Activated T-cell treated with anti-CD3 and anti-CD28 coated beads, Interleukin-2, amount 50 U/mL, for 4 hours (primary cell): ENCODE data around the gene TENT4A. TPM values are rescaled to one million over a fixed set of nuclear protein-coding genes. Genes with fewer than 3 reads are reported as not detected.
A peak's percentile ranks its signal among the peaks of the same experiment; 100 is the strongest.

Experiments used
- ATAC-seq, 2 donors: fragments of 200-7000 bp; cut with Tn5 transposase; one replicate each; pipeline ENCODE4 v1.10.0; 2021
- DNase-seq: peaks from one replicate; pipeline ENCODE4 v3.0.0-alpha.2; 2020
- H3K27me3 Mint-ChIP-seq: one replicate; pipeline ENCODE4 v1.8.0; 2021; ENCODE audit warnings: low read depth, mixed read lengths
- H3K36me3 Mint-ChIP-seq: one replicate; pipeline ENCODE4 v1.8.0; 2022; ENCODE audit warnings: mixed read lengths; ENCODE audit not compliant: insufficient read depth
- H3K4me1 Mint-ChIP-seq: one replicate; pipeline ENCODE4 v1.8.0; 2021; ENCODE audit warnings: low read depth, mixed read lengths
- H3K4me3 Mint-ChIP-seq: one replicate; pipeline ENCODE4 v1.8.0; 2021; ENCODE audit warnings: mild to moderate bottlenecking, moderate library complexity, mixed read lengths
- H3K9me3 Mint-ChIP-seq: one replicate; pipeline ENCODE4 v1.8.0; 2021; ENCODE audit warnings: mixed read lengths
- total RNA-seq, 3 donors: library from RNA; stranded (reverse); gene quantifications; one replicate each; pipeline ENCODE4 v1.2.1, GENCODE V29; 2021

TENT4A gene
- total RNA-seq, 3 donors from 2014 or later = 24.7 to 27.4 (median 25.9) TPM

GRCh38 chr5:6684075-6684474, 29.2 kb upstream of the TENT4A start:
- peaks cover 38% of the 10 kb centered on the region for H3K27me3 Mint-ChIP-seq
- peaks cover 6% of the 10 kb centered on the region for H3K4me1 Mint-ChIP-seq
- H3K9me3 Mint-ChIP-seq = no peaks in the 10 kb centered on the region
- H3K36me3 Mint-ChIP-seq = no peaks in the 10 kb centered on the region
- no peak overlapping the region for H3K4me3 Mint-ChIP-seq
- ATAC-seq (no peak), DNase-seq (no peak)

- H3K4me3 Mint-ChIP-seq = no peak overlapping the region
Observed at GRCh38 chr5:6686501-6686900, 26.7 kb upstream of the TENT4A start.

GRCh38 chr5:6686915-6687409, 26.3 kb upstream of the TENT4A start:
- peak in 1 of 2 donors; percentile 40 for ATAC-seq
- Mint-ChIP-seq H3K4me1 (peaks cover 6% of the 10 kb centered on the region), H3K9me3 (no peaks in the 10 kb centered on the region), H3K36me3 (no peaks in the 10 kb centered on the region), H3K4me3 (no peak overlapping the region), H3K27me3 (peaks cover 43% of the 10 kb centered on the region)
- no peak for DNase-seq

More at GRCh38 chr5:6686501-6686900, 26.7 kb upstream of the TENT4A start:
- peaks cover 6% of the 10 kb centered on the region for H3K4me1 Mint-ChIP-seq
- H3K36me3 Mint-ChIP-seq = no peaks in the 10 kb centered on the region
- DNase-seq = no peak
- H3K27me3 Mint-ChIP-seq = peaks cover 47% of the 10 kb centered on the region
- no peaks in the 10 kb centered on the region for H3K9me3 Mint-ChIP-seq
- ATAC-seq = no peak

GRCh38 chr5:6687505-6687904, 25.7 kb upstream of the TENT4A start:
- no peaks in the 10 kb centered on the region for H3K9me3 Mint-ChIP-seq
- no peaks in the 10 kb centered on the region for H3K36me3 Mint-ChIP-seq
- H3K4me1 Mint-ChIP-seq = peaks cover 6% of the 10 kb centered on the region
- DNase-seq (no peak), ATAC-seq (no peak)
- peaks cover 46% of the 10 kb centered on the region for H3K27me3 Mint-ChIP-seq
- H3K4me3 Mint-ChIP-seq = no peak overlapping the region

- peak; percentile 56 to 72 for ATAC-seq
- Mint-ChIP-seq H3K36me3 (no peaks in the 10 kb centered on the region), H3K9me3 (no peaks in the 10 kb centered on the region), H3K4me3 (no peak overlapping the region), H3K4me1 (no peaks in the 10 kb centered on the region), H3K27me3 (peaks cover 44% of the 10 kb centered on the region)
- DNase-seq = no peak
Observed at GRCh38 chr5:6692906-6693305, 20.3 kb upstream of the TENT4A start.

GRCh38 chr5:6698696-6699095, 14.5 kb upstream of the TENT4A start:
- H3K4me3 Mint-ChIP-seq = no peak overlapping the region
- H3K27me3 Mint-ChIP-seq = peaks cover 45% of the 10 kb centered on the region
- ATAC-seq (no peak), DNase-seq (no peak)
- H3K4me1 Mint-ChIP-seq = no peaks in the 10 kb centered on the region
- H3K9me3 Mint-ChIP-seq = no peaks in the 10 kb centered on the region
- H3K36me3 Mint-ChIP-seq = no peaks in the 10 kb centered on the region

- no peaks in the 10 kb centered on the region for H3K9me3 Mint-ChIP-seq
- no peaks in the 10 kb centered on the region for H3K4me1 Mint-ChIP-seq
- no peak overlapping the region for H3K4me3 Mint-ChIP-seq
- H3K36me3 Mint-ChIP-seq = no peaks in the 10 kb centered on the region
- no peak for ATAC-seq
- DNase-seq = no peak
- H3K27me3 Mint-ChIP-seq = peaks cover 40% of the 10 kb centered on the region
Observed at GRCh38 chr5:6699357-6699756, 13.9 kb upstream of the TENT4A start.

- peaks cover 36% of the 10 kb centered on the region for H3K27me3 Mint-ChIP-seq
- H3K36me3 Mint-ChIP-seq = no peaks in the 10 kb centered on the region
- H3K4me3 Mint-ChIP-seq = no peak overlapping the region
- no peak for ATAC-seq
- H3K4me1 Mint-ChIP-seq = no peaks in the 10 kb centered on the region
- no peaks in the 10 kb centered on the region for H3K9me3 Mint-ChIP-seq
- DNase-seq = no peak
Observed at GRCh38 chr5:6700074-6700684, 13.1 kb upstream of the TENT4A start.

GRCh38 chr5:6700685-6701355, 12.4 kb upstream of the TENT4A start:
- Mint-ChIP-seq H3K27me3 (peaks cover 36% of the 10 kb centered on the region), H3K36me3 (no peaks in the 10 kb centered on the region), H3K4me3 (no peak overlapping the region), H3K4me1 (no peaks in the 10 kb centered on the region), H3K9me3 (no peaks in the 10 kb centered on the region)
- DNase-seq (no peak), ATAC-seq (no peak)

GRCh38 chr5:6701491-6701890, 11.7 kb upstream of the TENT4A start:
- Mint-ChIP-seq H3K4me3 (no peak overlapping the region), H3K36me3 (no peaks in the 10 kb centered on the region), H3K9me3 (no peaks in the 10 kb centered on the region), H3K4me1 (no peaks in the 10 kb centered on the region), H3K27me3 (peaks cover 33% of the 10 kb centered on the region)
- DNase-seq = no peak
- ATAC-seq = no peak

- ATAC-seq (no peak), DNase-seq (no peak)
- H3K36me3 Mint-ChIP-seq = no peaks in the 10 kb centered on the region
- no peak overlapping the region for H3K4me3 Mint-ChIP-seq
- H3K9me3 Mint-ChIP-seq = no peaks in the 10 kb centered on the region
- H3K4me1 Mint-ChIP-seq = no peaks in the 10 kb centered on the region
- peaks cover 22% of the 10 kb centered on the region for H3K27me3 Mint-ChIP-seq
Observed at GRCh38 chr5:6702633-6703032, 10.6 kb upstream of the TENT4A start.

GRCh38 chr5:6703806-6704205, 9.4 kb upstream of the TENT4A start:
- DNase-seq (no peak), ATAC-seq (no peak)
- no peaks in the 10 kb centered on the region for H3K9me3 Mint-ChIP-seq
- H3K4me1 Mint-ChIP-seq = no peaks in the 10 kb centered on the region
- H3K36me3 Mint-ChIP-seq = no peaks in the 10 kb centered on the region
- H3K27me3 Mint-ChIP-seq = peaks cover 17% of the 10 kb centered on the region
- H3K4me3 Mint-ChIP-seq = no peak overlapping the region

- Mint-ChIP-seq H3K27me3 (peaks cover 15% of the 10 kb centered on the region), H3K9me3 (no peaks in the 10 kb centered on the region), H3K4me1 (no peaks in the 10 kb centered on the region), H3K36me3 (no peaks in the 10 kb centered on the region), H3K4me3 (no peak overlapping the region)
- ATAC-seq (no peak), DNase-seq (no peak)
Observed at GRCh38 chr5:6704361-6704851, 8.8 kb upstream of the TENT4A start.

- Mint-ChIP-seq H3K27me3 (peaks cover 12% of the 10 kb centered on the region), H3K36me3 (no peaks in the 10 kb centered on the region), H3K9me3 (no peaks in the 10 kb centered on the region), H3K4me3 (no peak overlapping the region), H3K4me1 (no peaks in the 10 kb centered on the region)
- ATAC-seq = no peak
- DNase-seq = no peak
Observed at GRCh38 chr5:6705088-6705487, 8.1 kb upstream of the TENT4A start.

- H3K4me1 Mint-ChIP-seq = no peaks in the 10 kb centered on the region
- DNase-seq (no peak), ATAC-seq (no peak)
- peaks cover 4% of the 10 kb centered on the region for H3K27me3 Mint-ChIP-seq
- H3K9me3 Mint-ChIP-seq = no peaks in the 10 kb centered on the region
- no peak overlapping the region for H3K4me3 Mint-ChIP-seq
- no peaks in the 10 kb centered on the region for H3K36me3 Mint-ChIP-seq
Observed at GRCh38 chr5:6705959-6706358, 7.3 kb upstream of the TENT4A start.
